Limb (tissue), 2 donors: Measurements from ENCODE around the gene DCLK1.
"Not testable (repeated sequence)": the region's sequence is repeated elsewhere in the genome, so short reads cannot be mapped to it uniquely, and the experiment has no call there.

Experiments used
- DNase-seq, 2 donors: peaks; one replicate each; pipeline ENCODE4 v3.0.0-alpha.2; 2016; ENCODE audit errors: extremely low spot score in 2 of 2

The DCLK1 gene

GRCh38 chr13:36131931-36132297 lies 732 bp upstream of the DCLK1 start:
- DNase-seq: no peak

DNA sequence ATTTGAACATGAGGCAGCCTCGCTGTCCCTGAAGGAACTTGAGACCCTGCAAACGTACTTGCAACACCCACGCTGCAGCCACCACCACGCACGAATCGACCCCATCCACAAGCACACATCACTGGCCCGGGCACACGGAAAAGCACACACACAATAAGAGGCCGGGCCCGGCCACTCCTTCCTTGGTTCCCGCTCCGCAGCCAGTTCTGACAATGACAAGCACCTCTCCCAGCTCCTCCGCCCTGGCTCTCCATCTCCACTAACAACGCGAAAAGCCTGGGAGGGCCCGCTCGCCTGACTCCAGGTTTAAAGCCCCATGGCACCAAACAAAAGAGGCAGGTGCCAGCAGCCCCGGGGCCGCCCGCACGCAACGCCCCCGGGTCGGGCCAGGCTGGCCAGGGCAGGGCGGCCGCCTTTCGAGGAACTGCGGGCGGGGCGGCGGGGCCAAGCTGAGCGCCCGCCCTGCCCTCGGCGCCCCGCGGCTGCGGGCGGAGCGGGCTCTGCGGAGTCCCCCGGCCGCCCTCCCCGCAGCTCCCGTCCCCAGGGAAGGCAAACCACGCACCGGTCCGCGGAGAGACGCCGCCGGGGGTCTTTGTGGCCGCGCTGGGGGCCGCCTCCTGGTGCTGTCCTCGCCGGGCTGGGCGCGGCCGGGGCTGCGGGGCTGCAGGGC lies 495 bp downstream of the DCLK1 start:
- peak in 1 of 2 donors; percentile 66 for DNase-seq

GRCh38 chr13:36130193-36130551 lies 1.0 kb downstream of the DCLK1 start:
- DNase-seq: no peak

DNA sequence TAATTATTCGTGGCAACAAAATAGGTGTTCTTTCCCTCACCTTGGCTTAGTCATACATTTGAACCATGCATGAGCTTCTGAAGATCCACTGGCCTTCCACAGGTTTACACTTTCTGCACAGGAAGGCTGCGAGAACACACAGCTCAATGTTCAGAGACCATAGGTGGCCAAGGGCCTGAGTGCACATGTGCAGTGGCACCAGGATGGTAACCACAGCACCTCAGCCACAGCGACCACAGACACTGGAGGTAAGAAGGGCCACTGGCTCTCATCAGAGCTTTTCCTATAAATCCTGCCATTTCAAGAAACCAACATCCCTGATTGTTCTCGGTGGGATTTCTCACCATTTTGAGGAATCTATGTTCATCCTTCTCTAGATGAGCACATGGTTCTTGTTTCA lies 1.6 kb downstream of the DCLK1 start:
- DNase-seq: no peak

- no peak for DNase-seq
These were observed 4.7 kb downstream of the DCLK1 start for GRCh38 chr13:36126491-36126890.

DNA sequence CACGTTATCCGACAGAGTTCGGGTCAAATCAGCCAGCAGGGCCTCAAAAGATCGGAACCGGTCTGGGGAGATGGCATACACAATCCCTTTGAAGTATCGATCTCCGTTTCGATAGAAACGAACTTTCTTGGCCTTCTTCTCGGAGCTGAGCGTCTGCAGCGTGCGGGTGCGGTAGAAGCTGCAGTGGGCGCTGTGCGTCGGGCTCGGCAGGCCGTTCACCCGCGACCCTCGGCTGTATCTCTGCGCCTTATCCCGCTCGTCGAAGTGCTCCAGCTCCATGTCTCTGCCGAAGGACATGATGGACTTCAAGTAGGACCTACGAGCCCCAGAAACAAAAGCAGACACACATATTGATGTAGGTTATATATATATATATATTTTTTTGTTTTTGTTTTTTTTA lies 5.3 kb downstream of the DCLK1 start:
- DNase-seq: no peak

DNA sequence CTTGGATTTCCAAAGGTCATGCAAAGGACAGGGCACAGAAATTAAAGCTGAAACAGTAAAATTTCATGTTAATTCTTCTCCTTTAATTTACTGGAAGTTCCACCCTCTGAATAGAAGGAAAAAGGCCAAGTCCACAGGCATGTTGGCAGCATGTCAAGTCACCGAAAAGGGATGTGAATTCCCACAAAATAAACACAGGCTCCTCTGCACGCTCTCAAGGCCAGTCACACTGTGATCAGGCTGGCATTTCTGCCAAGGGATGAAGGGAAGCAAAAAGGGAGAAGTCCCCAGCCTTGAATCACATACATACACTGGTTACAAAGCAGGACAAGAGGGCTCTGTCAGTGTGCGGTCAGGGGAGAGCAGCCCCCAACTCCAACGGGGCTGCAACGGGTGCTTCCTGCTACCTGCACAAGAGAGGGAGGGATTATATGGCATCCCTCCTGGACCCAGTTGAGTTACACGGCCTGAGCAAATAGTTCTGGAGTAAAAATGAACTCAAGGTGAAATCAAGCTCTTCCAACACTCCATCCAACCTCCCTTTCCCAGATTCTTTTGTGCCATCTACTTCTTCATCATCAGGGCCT lies 6.9 kb downstream of the DCLK1 start:
- DNase-seq: peak in 1 of 2 donors; percentile 45

DNA sequence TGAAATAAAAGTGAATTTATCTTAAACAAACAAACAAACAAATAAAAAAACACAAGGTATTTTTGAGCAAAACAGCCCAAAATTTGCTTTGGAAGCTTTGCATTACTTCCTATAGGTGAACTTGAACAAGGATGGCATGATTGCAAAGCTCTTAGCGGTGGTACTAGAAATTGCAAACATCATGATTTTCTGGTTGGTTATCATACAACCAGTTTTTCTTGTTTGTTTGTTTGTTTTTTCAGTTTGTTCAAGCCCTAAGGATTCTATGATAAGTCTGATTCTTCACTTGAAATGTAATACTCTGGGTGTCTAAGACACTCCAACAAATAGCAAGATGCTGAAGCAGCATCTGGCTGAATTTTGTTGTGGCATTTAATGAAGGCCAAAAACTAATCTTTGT lies 15.9 kb downstream of the DCLK1 start:
- no peak for DNase-seq

- DNase-seq: no peak
These were observed 16.9 kb downstream of the DCLK1 start for GRCh38 chr13:36114233-36114632.

GRCh38 chr13:36108954-36109353 lies 22.2 kb downstream of the DCLK1 start:
- DNase-seq: no peak

GRCh38 chr13:36108342-36108741 lies 22.8 kb downstream of the DCLK1 start:
- no peak for DNase-seq

GRCh38 chr13:36107521-36107920 lies 23.7 kb downstream of the DCLK1 start:
- no peak for DNase-seq

DNA sequence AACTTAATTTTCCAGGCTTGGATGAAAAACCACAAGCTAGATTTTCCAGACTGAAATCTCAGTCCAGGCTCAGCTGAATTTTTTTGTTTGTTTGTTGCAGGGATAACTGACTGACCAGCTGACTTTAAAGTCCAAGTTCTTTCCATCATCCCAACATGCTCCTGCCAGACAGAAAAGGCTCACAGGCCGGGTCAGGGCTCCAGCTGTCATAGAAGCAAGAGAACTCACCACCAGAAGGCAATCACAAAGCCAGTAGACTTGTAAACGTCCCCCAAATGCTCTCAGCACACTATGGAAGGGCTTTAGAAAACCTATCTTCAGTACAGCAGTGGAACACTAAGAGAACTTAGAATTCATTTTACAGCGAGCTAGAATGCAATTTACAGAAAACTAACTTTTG lies 25.5 kb downstream of the DCLK1 start:
- no peak for DNase-seq

DNA sequence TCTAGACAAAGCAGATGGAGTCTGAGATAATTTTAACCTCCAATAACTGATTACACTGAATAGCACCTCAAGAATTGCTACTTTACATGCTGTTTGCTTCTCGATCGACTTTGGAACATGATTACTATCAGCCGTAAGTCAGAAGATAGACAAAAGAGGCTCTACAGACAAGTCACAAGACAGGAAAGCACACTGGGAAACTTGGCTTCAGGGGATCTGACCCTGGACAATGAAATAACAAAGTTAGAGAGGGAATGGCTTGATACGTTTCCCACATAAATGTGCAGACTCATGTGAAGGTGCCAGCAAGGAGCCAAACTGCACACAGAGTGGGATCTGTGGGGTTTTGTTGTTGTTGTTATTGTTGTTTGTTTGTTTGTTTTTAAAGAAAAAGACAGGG lies 28.5 kb downstream of the DCLK1 start:
- DNase-seq: no peak

DNA sequence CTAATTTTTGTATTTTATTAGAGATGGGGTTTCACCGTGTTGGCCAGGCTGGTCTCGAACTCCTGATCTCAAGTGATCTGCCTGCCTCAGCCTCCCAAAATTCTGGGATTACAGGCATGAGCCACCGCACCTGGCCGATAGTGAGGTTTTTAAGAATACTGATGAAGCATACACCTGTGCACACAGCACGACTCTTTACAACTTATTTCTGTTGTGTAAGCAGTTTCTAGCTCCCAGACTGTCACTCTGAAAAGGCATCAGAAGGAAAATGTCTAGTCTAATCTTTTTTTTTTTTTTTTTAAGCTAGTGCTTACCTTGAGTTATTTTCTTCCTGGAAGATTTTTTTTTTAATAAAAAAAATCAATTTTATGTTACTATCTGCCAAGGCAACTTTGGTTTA lies 29.3 kb downstream of the DCLK1 start:
- DNase-seq: not testable (repeated sequence)

DNA sequence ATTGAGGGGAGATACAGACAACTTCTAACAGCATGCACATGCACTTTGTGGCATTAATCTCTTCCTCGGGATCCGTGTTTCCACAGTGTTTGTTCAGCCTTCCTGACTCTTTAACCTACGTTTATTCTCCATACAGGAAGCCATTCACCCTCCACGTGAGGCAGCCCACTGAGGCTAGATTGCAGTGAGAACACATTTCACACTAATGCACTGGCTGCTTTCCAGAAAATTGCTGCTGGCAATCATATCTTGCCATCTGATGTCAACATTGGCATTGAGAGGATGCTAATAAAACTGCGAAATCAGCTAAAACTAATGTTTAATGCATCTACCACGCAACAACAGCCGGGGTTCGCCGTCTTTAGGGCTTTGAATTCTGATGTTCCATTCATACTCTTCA lies 30.0 kb downstream of the DCLK1 start:
- DNase-seq: no peak

GRCh38 chr13:36098080-36098479 lies 33.1 kb downstream of the DCLK1 start:
- no peak for DNase-seq

DNA sequence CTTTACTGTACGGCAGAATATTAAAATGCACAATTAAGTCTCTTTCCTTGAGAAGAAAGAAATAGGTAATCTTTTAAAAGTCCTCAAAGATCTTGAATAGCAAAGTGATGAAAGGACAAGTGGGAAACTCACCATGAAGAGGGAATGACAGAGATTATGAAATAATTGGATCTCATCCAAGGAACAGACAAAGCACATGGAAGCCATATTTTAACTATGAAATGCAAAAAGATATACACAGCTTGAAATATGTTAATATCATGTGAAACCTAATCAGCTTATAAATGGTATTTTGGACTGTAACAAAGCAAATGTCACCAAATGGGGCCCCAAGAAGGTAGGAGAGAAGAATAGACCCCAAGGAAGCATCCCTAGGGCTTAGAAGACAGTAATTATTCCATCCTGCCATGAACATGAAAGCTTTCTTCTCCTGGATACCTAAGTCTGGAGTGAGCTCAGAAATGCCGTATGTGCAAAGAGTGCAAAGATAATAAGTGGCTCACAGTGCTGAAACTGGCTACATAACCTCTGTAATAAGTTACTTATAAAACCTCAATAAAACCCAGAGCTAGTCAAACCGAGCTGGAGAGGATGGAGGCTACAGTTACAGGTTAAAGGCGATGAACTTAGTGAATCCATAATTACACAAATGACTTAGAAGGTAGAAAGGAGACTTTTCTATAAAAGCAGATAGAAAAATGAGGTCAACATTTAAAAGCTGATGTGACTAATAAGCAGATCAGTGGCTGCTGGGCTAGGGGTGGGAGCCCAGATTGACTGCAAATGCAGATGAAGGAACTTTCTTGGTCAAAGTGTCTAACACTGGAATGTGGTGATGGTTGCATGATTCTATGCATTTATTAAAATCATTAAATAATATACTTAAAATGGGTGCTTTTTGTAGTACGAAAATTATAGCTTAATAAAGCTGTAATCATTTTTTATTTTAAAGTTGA lies 34.4 kb downstream of the DCLK1 start:
- no peak for DNase-seq

DNA sequence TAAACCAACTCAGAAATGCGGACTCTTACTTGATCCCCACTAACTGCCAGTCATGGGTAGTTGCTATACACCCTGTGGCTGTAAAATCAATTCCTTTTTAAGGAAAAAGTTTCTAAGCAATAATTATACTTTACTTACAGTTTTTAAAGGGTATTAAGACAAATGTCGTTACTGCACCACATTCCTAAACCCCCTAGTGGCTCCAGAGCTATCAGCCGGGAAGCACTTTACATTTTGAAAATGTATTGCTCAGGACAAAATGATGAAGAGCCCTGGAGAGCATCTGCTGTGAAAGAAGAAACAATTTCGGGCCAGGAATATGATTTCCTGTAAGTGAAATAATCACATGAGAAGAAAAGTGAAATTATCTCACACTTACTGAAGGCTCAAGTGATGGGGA lies 36.7 kb downstream of the DCLK1 start:
- no peak for DNase-seq

- DNase-seq: no peak
These were observed 40.6 kb downstream of the DCLK1 start for GRCh38 chr13:36090592-36090991.

DNA sequence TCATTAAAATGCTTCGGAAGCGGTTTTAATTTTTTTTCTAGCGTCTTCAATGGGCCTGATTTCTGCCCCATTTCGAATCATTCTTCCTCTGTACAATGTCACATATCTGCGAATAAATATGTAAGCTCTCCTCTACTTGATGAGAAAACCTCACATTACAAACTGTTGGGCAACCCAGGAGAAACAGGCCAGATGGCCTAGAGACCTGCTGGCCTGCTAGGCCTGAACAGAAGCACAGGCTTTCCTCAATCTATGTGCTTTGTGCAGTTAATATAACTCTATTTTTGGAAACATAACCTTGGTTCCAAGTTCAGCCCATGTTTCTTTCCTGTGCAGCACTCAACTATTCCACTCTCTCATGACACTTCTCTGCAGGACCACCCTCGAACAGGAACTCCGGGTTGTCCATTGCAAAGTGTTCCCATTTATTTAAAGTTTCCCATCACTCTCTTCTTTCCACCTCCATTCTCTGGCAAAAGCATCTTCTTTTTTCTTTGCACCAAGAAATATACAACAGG lies 42.0 kb downstream of the DCLK1 start:
- no peak for DNase-seq

GRCh38 chr13:36088463-36088862 lies 42.7 kb downstream of the DCLK1 start:
- DNase-seq: no peak
